GM12891 (cell line): Measurements from ENCODE around the gene CKAP2.

ENCODE experiments used
- POLR2A ChIP-seq: IDR thresholded peaks from 2 replicates; pipeline ENCODE4 v1.6.1; 2011; ENCODE audit warnings: low read depth, low read length, control low read depth
- POLR2AphosphoS5 ChIP-seq: IDR thresholded peaks from 2 replicates; pipeline ENCODE4 v1.6.1; 2011; ENCODE audit warnings: low read depth, low read length, control low read depth

DNA sequence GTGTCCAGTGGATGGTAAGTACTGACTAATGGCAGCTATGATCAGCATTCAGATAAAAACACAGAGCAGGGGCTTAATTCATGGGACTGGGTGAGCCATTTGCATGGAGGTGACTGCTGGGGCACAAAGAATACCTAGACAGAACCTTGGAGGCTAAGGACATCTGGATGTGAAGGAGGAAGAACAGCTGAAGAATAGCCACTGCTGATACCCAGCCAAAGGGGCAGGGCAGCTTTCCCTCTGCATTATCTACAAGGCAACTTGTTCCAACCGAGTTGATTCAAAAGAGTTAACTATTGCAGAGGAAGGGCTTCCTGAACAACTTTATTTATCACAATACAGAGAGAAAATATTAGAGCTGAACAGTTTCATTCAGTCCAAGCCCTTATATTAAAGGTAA lies 36.2 kb upstream of the CKAP2 start:
- no peak for TF ChIP-seq POLR2AphosphoS5
- no peak for TF ChIP-seq POLR2A
